AG04450 (cell line): ENCODE measurements around the gene CFLAR. TPM values are rescaled to one million over a fixed set of nuclear protein-coding genes. Genes with fewer than 3 reads are reported as not detected.
"Not testable (repeated sequence)": the region's sequence is repeated elsewhere in the genome, so short reads cannot be mapped to it uniquely, and the experiment has no call there.

Experiments used
- CTCF ChIA-PET: fragments of 300-600, 350-600 bp; formaldehyde crosslinking; extraction: SDS; loops from one replicate; lab custom pipeline; 2022; ENCODE audit warnings: antibody characterized with exemption, inconsistent platforms; lab: Charles Lee
- POLR2A ChIA-PET: fragments of 350-600 bp; formaldehyde crosslinking; extraction: SDS; loops from one replicate; lab custom pipeline; 2021; ENCODE audit warnings: antibody characterized with exemption, inconsistent platforms; lab: Yijun Ruan, JAX
- DNase-seq: peaks from one replicate; pipeline ENCODE4 v3.0.0-alpha.2; 2011; ENCODE audit warnings: low read depth, low spot score
- H3K27ac ChIP-seq: one replicate; pipeline ENCODE4 v1.5.1; 2012; ENCODE audit warnings: low read depth, low read length, control low read depth
- H3K27me3 ChIP-seq: one replicate; pipeline ENCODE4 v1.6.0; 2012; ENCODE audit warnings: low read length; ENCODE audit not compliant: control insufficient read depth, insufficient read depth
- H3K4me3 ChIP-seq: 2 replicates; pipeline ENCODE4 v1.5.1; 2011; ENCODE audit warnings: mild to moderate bottlenecking, low read depth, low read length, control low read depth
- H3K9me3 ChIP-seq: 2 replicates; pipeline ENCODE4 v1.5.1; 2012; ENCODE audit warnings: low read length; ENCODE audit not compliant: control insufficient read depth, insufficient read depth
- polyA plus RNA-seq: library from polyadenylated mRNA; depleted of rRNA; stranded (reverse); fragments of >200 nt; gene quantifications from 2 replicates; pipeline ENCODE4 v1.2.3, GENCODE V29; 2011
- TF ChIP-seq, protein P1 (sequence below): IDR thresholded peaks from 2 replicates; pipeline ENCODE4 v1.5.1; 2011; ENCODE audit warnings: low read depth, low read length, control low read depth, inconsistent platforms

CFLAR gene
- polyA plus RNA-seq, 1 experiment, result 36.3 TPM

DNA sequence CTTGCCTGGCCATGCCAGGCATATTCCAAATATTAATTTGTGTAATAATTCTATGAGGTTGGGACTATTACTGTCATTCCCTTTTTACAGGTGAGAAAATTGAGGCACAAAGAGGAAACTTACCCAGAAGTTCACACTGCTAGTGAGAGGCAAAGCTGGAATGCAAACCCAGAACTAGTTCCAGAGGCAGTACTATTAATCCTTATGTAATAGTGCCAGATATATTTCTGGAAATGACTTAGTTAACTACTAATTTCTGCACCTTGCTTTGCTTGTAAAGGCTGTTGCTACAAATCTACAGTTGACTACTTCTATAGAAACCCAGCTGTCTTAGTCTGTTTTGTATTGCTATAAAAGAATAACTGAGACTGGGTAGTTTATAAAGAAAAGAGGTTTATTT lies 5.3 kb upstream of the CFLAR start:
- H3K27ac ChIP-seq, result no peak overlapping the region
- no peak for DNase-seq
- CTCF ChIA-PET, result no interaction called here
- TF ChIP-seq, protein P1, sequence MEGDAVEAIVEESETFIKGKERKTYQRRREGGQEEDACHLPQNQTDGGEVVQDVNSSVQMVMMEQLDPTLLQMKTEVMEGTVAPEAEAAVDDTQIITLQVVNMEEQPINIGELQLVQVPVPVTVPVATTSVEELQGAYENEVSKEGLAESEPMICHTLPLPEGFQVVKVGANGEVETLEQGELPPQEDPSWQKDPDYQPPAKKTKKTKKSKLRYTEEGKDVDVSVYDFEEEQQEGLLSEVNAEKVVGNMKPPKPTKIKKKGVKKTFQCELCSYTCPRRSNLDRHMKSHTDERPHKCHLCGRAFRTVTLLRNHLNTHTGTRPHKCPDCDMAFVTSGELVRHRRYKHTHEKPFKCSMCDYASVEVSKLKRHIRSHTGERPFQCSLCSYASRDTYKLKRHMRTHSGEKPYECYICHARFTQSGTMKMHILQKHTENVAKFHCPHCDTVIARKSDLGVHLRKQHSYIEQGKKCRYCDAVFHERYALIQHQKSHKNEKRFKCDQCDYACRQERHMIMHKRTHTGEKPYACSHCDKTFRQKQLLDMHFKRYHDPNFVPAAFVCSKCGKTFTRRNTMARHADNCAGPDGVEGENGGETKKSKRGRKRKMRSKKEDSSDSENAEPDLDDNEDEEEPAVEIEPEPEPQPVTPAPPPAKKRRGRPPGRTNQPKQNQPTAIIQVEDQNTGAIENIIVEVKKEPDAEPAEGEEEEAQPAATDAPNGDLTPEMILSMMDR, result no peak
- H3K9me3 ChIP-seq, result peaks cover 5% of the 10 kb centered on the region; the same call in 1 of the 2 replicates
- POLR2A ChIA-PET, result no interaction called here
- no peaks in the 10 kb centered on the region for H3K27me3 ChIP-seq
- no peak overlapping the region for H3K4me3 ChIP-seq

DNA sequence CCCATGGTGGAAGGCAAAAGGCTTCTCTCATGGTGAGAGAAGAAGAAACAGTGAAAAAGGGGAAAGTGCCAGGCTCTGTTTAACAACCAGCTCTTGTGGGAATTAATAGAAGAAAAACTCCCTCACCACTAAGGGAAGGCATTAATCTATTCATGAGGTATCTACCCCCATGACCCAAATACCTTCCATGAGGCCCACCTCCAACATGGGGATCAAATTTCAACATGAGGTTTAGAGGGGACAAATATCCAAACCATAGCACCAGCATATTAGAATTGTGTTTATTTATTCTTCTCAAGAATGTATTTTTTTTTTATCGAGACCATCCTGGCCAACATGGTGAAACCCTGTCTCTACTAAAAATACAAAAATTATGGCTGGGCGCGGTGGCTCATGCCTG lies 4.9 kb upstream of the CFLAR start:
- CTCF ChIA-PET, result no interaction called here
- POLR2A ChIA-PET, result no interaction called here
- no peaks in the 10 kb centered on the region for H3K27me3 ChIP-seq
- H3K9me3 ChIP-seq, result peaks cover 6% of the 10 kb centered on the region; the same call in 1 of the 2 replicates
- H3K4me3 ChIP-seq, result no peak overlapping the region
- no peak overlapping the region for H3K27ac ChIP-seq
- TF ChIP-seq, protein P1, result no peak
- DNase-seq, result no peak

DNA sequence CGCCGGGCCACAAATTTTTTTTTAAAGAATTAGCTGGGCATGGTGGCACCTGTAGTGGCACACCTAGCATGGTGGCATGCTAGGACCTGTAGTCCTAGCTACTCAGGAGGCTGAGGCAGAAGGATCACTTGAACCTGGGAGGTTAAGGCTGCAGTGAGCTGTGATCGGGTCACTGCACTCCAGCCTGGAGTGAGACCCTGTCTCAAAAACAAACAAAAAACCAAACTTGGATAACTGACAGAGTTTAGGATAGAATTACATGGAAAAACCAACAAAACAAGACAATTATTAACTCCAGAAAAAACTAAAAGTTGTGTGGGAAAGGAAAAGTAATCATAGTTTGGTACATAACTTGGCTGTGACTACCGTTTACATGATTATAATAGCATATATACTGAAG lies 1.6 kb upstream of the CFLAR start:
- Histone ChIP-seq H3K27ac (no peak overlapping the region), H3K27me3 (no peaks in the 10 kb centered on the region), H3K9me3 (peaks cover 6% of the 10 kb centered on the region; the same call in 1 of the 2 replicates), H3K4me3 (no peak overlapping the region)
- TF ChIP-seq, protein P1, result no peak
- ChIA-PET POLR2A (interaction anchor here (2.1 kb wide), 1 partner anchor 44 kb away, joined by 8 read pairs; no protein-coding TSS in a partner anchor), CTCF (interaction anchor here (1.2 kb wide), 1 partner anchor 151 kb away, joined by 3 read pairs; no protein-coding TSS in a partner anchor)
- DNase-seq, result no peak

DNA sequence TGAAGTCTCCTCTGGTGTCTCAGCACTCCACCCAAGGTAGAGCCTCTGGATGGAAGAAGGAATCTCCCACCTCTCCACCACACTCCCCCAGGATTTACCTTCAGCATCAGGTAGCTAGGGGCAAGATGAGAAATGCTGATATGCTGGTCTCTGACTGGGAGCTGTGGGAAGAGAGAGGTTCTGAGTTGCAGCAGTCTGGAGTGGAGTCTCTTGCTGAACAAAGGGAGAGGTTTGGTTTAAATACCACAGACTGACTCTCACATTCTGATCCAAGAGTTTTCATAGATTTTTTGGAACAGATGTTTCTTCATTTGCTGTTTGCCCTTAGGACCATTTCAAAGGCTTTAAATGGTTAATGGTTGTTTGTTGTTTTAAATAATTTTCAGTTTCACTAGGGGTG lies 1.1 kb upstream of the CFLAR start:
- no peaks in the 10 kb centered on the region for H3K27me3 ChIP-seq
- H3K9me3 ChIP-seq, result peaks cover 6% of the 10 kb centered on the region; the same call in 1 of the 2 replicates
- CTCF ChIA-PET, result interaction anchor here (1.2 kb wide), 1 partner anchor 152 kb away, joined by 3 read pairs; no protein-coding TSS in a partner anchor
- H3K27ac ChIP-seq, result no peak overlapping the region
- TF ChIP-seq, protein P1, result no peak
- POLR2A ChIA-PET, result interaction anchor here (2.1 kb wide), 1 partner anchor 43 kb away, joined by 8 read pairs; no protein-coding TSS in a partner anchor
- DNase-seq, result no peak
- H3K4me3 ChIP-seq, result no peak overlapping the region

DNA sequence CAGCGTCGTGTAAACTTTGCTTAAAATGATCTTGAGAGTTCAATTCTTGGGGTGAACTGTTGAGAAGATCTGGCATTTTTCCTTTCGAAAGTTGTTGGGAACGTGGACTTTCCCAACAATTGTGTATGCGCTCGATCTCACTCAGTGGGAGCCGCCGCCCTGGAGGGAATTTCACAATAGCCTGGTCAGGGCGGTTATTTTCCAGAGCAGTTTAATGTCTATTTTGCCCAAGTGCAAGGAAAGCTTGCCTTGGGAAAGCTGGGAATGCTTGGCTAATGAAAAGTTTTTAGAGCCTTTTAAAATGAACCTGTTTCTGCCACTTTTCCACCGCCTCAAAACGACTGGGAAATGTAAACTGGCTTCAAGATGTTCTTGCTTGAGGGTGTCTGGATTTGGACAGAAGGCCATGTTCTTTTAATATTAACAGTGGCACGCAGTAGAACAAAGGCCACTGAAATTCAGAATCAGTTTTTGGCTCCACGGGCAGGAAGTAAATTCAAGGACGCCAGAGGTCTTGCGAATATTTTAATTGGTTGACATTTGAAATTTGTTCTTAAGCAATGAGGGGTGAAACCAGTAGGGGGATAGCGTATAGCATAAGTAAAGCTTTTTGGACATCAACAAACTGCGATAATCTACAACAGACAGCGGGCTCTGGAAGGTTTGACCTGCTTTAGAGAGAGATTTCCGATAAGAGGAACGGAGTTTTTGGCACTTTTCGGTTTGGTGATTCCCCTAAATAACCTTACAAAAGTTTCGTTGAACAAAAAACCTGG lies 1.2 kb downstream of the CFLAR start:
- ChIA-PET CTCF (interaction anchor here (0.6 to 4.2 kb wide), 8 partner anchors 12 to 206 kb away, joined by 3 to 43 read pairs (median 5); no protein-coding TSS in a partner anchor), POLR2A (interaction anchor here (0.6 to 2.5 kb wide), 7 partner anchors 13 to 1603 kb away, joined by 3 to 17 read pairs (median 4); no protein-coding TSS in a partner anchor)
- Histone ChIP-seq H3K27ac (peak overlapping the region; percentile 99), H3K27me3 (no peaks in the 10 kb centered on the region), H3K4me3 (peak overlapping the region; percentile 80), H3K9me3 (peaks cover 6% of the 10 kb centered on the region; the same call in 1 of the 2 replicates)
- peak; percentile 50 for DNase-seq
- TF ChIP-seq, protein P1, result peak; percentile 55

DNA sequence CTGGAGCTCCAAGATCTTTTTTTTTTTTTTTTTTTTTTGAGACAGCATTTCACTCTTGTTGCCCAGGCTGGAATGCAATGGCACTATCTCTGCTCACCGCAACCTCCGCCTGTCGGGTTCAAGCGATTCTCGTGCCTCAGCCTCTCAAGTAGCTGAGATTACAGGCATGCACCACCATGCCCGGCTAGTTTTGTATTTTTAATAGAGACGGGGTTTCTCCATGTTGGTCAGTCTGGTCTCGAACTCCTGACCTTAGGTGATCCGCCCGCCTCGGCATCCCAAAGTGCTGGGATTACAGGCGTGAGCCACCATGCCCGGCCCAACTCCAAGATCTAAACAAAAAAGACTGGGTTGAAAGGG lies 1.8 kb downstream of the CFLAR start:
- not testable (repeated sequence) for H3K27me3 ChIP-seq, H3K9me3 ChIP-seq, DNase-seq
- ChIA-PET POLR2A (interaction anchor here (0.7 to 2.5 kb wide), 5 partner anchors 12 to 269 kb away, joined by 3 to 17 read pairs (median 8); no protein-coding TSS in a partner anchor), CTCF (interaction anchor here (0.5 to 4.2 kb wide), 7 partner anchors 12 to 185 kb away, joined by 3 to 43 read pairs (median 5); no protein-coding TSS in a partner anchor)
- H3K4me3 ChIP-seq, result peak overlapping the region; percentile 80
- H3K27ac ChIP-seq, result peak overlapping the region; percentile 99
